GM18508 (cell line): Measurements from ENCODE around the gene ZNF609.

ENCODE experiments used
- ATAC-seq: cut with Tn5 transposase; IDR thresholded peaks from one replicate; pipeline ENCODE4 v1.9.1; 2021; ENCODE audit warnings: moderate number of reproducible peaks; ENCODE audit not compliant: insufficient read depth, unreplicated experiment

The ZNF609 gene

DNA sequence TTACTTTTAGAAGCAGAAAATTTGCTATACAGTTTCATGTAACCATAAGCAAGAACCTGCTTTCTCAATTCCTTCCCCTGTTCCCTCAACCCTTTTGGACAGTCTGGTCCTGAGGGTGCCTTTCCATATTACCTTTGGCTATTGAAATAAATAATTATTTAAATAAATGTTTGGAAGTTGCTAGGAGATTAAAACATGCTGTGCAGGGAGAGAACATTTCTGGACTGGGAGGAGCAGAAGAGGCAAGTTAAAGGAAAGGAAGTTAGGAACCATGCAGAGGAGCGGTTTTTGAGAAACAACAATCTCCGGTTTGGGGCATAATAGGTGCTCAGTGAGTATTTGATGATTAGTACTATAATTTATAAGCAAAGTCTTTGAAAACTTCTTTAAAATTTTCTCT, 41.8 kb downstream of the ZNF609 start:
- ATAC-seq, result no peak

DNA sequence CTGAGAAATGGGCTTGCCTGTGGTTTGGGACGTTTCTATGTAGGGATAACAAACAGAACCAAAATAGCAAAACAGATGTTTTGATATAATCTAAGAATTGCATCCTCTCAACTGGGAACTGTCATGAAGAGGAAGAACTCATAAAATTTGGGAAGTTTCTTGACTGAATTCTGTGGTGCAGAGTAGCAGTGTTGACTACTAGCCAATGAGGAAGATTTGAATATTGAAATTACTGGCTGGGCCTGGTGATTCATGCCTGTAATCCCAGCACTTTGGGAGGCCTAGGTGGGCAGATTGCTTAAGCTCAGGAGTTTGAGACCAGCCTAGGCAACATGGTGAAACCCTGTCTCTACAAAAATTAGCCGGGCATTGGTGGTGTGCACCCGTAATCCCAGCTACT, 42.2 kb downstream of the ZNF609 start:
- ATAC-seq, result no peak

DNA sequence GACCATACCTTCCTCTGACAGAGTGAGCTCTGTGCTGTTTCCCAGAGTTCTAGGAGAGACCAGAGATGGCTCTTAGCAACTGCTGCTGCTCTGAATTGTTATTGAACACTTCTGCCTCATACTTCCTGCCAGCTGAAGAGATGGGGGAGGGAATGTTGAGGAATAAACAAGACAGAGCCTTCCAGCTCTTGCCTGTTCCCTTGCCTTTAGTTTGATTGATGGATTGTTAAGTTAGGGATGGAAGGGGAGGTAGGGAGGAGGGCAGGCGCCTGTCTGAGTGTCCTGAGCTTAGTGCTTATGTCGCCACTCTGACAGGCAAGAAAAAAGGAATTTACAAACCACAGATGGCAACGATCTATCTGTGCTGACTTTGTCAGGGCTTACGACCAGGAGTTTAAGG, 42.8 kb downstream of the ZNF609 start:
- ATAC-seq, result no peak

DNA sequence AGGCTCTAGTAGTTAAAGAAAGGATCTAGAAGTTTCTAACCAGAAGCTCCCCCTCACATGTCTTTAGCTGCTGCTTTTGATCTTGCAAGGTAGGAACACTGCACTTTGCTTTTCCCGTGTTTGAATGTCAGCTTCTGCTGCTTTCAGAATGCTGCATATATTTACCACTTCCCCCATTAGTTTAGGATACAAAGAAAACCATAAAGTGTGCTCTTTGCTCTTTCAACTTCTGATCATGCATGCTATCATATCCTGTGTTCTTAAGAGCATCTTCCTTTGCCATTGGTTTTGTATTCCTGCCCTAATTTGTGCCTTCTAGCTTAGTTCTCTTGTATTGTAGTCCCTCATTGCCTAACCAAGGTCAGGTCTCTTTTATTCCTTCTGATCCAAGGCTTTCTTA, 43.3 kb downstream of the ZNF609 start:
- ATAC-seq, result no peak

DNA sequence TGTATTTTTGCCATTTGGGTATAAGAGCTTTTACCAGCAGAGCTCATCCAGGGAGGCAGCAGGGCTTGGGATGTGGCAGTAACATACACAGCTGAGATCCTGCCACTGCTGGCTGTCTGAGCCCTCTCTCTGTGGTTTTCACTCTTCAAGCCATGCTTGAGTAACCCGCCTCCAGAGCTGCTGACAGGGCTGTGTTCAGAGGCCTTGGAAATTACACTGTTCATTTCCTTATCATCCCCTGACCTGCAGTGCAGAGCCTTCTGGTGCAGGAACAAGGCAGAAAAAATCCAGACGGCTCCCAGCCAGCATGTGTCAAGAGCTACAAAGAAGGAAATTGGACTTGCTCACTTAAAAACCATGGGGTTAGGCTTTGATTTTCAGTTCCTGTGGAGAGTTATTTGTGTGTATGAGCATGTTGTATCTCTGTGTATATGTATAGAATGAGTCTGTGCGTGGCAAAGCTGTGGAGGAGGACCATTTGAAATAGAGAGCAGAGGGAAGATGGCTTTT, 47.0 kb downstream of the ZNF609 start:
- no peak for ATAC-seq

DNA sequence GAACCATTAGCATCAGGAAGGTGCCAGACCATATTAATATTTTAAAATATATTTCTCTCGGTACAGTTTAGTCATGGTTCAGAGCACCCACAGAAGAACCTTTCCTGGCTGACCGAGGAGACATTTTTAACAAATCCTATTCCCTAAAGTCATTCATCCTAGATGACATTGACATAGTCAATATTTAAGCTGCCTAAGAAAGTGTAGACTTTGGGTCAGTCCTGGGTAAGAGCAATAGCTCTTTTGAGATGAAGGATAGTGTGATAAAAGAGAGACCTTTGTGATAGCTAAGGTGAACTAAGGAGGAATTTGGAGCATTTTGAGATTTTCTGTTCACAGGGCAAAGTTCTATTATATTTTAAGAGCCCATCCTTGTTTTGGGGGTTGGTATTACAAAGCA, 47.5 kb downstream of the ZNF609 start:
- ATAC-seq, result no peak

DNA sequence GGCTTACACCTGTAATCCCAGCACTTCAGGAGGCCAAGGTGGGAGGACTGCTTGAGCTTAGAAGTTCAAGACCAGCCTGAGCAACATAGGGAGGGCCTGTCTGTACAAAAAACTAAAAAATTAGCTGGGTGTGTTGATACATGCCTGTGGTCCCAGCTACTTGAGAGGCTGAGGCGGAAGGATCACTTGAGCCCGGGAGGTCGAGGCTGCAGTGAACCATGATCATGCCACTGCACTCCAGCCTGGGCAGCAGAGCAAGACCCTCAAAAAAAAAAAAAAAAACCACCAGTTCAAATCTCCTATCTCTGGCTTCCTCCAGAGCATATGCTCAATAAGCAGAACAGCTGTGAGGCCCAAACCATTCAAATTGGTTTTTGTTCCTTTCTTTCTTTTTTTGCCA, 53.4 kb downstream of the ZNF609 start:
- ATAC-seq, result no peak

DNA sequence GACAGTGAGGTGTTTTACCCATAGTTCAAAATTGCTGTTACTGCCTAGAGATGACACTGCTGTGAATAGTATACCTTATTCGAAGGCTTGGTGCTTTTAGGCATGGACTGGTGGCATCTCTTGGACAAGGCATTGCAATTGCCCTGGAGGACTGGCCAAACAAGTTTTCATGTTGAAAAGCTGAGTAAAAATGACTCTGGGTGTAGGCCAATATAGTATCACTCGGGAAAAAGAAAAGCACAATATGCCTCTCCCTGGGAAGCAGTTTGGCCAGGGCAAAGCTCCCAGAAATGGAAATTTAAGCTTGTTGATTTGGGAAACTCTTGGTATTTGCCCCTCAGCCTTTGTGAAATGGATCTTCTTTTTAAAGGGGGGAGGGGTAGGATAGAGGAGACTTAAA, 54.8 kb downstream of the ZNF609 start:
- no peak for ATAC-seq

DNA sequence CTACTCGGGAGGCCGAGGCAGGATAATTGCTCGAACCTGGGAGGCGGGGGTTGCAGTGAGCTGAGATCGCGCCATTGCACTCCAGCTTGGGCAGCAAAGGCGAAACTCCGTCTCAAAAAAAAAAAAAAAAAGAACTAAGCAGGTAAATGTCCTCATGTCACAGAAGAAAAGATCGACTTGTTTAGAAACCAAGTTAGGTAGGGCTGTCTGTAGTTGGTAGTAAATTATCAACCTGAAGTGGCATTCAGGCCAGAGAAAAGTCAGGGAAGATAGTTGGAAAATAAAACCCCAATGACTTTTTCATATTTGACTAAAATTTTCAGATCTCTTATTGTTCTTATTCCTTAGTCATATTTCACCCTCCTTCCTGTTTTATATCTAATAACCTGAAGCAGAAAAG, 55.4 kb downstream of the ZNF609 start:
- ATAC-seq, result no peak

DNA sequence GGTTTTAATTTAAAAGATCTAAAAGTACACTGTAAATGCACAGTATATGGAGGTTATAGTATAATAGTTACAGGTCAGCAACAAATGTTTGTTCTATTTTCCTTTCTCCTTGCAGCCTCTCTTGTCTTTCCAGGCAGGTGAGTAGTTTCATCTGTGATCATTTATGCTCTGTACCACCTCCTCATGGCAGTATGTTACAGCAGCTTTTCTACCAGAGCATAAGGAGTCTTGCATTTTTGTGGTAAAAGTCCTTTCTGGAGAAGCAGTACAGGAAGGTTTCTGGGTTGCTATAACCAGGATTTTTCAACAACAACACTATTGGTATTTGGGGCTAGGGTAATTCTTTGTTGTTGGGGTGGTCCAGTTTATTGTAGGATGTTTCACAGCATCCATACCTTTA, 59.5 kb downstream of the ZNF609 start:
- no peak for ATAC-seq

DNA sequence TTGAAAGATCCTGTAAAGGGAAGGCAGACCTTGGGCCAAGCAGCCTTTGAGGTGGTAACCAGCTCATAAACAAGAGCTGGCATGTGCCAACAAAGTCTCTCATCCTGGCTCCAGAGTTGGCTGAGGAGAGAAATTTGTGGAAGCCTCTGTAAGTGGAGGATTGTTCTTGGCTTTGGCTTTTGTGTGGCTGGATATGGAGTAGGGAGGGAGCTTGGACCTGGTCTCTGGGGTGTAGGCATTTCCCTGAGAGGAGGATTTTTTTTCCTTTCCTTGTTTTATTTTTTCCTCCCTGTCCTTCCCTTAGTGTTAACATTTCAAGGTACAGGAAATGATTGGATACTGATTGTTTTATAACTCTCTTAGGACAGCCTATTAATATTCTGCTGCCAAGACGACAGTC, 60.8 kb downstream of the ZNF609 start:
- no peak for ATAC-seq

DNA sequence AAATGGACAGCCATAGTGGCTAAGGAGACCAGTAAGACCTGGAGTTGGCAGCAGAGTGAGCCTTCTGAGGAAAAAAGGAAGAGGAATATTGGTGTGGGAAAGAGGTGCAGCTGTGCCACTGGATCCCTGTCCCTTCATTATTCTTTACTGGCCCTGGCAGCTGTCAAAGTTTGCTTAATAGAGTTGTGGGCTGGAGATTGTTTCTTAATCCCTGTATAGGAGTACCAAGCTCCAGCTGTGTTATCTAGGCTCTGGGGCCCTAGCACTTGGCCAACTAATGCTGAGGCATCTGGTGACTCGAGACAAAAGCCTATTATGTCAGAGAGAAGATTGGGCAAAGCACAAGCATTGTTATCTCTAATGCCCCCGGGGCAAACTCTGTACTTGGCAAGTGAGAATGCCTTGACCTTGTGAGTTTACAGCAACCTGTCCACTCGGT, 61.4 kb downstream of the ZNF609 start:
- no peak for ATAC-seq

DNA sequence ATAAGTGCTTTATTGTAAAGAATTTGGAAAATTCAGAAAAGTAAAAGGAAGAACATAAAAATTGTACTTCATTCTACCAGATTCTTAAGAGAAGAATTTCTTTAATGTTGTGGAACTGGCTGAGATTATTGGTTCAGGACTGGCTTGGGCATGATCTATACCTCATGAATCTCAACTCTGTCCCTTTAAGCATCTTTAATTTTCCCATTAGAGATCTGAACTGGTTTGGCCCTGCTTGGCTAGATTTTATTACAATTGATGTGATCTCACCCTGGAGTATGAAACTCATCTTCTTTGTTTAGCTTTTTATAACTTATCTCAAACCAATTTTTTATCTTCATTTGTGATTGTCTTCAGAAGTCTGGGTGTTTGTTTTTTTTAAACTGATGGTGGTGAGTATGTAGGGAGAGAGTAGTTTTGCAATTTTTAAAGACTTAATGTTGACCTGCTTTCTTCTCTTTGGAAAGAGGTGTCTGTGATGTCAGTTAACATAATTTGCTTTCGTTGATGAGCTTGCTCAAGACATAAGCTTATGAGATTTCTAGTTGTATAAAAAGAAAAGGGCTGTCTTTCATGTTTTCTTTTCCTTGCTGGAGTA, 61.9 kb downstream of the ZNF609 start:
- ATAC-seq, result no peak

DNA sequence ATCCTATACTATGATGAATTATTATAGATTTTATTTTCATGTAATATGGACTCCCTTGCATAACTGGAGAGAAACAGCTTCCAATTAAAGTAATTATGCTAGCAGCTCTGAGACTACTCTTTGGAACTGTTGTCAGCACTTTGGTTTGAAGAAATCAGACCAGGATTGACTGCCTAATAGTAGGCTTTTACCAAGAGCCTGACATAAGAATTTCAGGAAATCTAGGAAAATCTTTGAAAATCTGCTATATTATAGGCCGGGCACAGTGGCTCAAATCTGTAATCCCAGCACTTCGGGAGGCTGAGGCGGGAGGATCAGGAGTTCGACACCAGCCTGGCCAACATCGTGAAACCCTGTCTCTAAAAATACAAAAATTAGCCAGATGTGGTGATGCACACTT, 62.9 kb downstream of the ZNF609 start:
- no peak for ATAC-seq

DNA sequence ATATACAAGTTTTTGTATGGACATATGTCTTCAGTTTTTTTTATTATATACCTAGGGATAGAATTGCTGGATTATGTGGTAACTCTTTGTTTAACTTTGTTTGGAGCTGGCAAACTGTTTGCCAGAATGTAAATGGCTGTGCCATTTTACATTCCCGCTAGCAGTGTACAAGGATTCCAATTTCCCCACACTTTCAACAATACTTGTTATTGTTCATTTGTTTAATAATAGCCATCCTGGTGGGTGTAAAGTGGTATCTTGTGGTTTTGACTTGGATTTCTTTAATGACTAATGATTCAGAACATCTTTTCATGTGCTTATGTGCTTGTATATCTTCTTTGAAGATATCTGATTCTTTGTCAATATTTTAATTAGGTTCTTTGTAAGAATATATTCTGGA, 64.4 kb downstream of the ZNF609 start:
- ATAC-seq, result no peak

DNA sequence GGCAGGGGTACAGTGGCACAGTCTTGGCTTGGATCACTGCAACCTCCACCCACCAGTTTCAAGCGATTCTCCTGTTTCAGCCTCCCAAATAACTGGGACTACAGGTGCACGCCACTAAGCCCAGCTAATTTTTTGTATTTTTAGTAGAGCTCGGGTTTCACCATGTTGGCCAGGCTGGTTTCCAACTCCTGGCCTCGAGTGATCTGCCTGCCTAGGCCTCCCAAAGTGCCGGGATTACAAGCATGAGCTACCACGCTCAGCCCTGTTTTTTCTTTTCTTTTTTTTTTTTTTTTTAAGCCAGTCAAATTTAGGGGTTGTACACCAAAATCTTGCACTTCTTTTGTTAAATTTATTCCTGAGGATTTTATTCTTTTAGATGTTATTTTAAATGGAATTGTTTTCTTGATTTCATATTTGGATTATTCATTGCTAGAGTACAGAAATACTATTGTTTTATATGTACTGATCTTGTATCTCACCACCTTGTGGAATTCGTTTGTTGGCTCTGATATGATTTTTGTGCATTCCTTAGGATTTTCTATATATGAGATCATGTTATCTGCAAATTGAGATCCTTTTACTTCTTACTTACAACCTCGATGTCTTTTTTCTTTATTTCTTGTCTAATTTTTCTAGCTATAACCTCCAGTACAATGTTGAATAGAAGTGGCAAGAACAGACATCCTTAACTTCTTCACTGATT, 65.6 kb downstream of the ZNF609 start:
- ATAC-seq, result no peak

DNA sequence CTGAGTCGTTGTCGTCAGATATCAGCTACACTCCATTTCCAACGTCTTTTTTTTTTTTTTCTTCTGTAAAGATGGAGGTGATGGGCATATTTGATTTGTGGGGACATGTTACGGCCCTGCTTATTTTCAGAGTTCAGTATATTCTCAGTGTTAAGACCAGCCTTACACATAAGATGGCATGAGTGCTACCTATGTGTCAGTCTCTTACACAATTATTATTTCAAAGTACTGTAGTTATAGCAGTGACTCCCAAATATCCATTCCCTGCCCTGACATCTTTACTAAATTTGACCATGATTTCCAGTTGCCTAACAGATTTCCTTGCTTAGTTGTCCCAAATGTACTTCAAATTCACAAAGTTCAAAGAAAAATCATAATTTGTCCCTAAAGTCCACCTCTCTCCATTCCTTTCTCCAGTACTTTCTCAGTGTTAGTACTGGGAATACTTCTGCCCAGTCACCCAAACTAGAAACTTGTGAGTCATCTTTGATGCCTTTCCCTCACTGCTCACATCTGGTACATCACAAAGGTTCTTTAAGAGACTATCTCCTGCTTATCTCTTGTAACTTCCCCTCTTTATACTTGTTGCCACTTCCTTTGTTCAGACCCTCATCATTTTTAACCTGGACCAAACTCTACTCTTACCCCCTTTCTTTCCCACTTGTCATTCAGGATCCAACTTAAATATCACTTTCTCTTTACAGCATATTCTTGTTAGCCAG, 67.0 kb downstream of the ZNF609 start:
- no peak for ATAC-seq

DNA sequence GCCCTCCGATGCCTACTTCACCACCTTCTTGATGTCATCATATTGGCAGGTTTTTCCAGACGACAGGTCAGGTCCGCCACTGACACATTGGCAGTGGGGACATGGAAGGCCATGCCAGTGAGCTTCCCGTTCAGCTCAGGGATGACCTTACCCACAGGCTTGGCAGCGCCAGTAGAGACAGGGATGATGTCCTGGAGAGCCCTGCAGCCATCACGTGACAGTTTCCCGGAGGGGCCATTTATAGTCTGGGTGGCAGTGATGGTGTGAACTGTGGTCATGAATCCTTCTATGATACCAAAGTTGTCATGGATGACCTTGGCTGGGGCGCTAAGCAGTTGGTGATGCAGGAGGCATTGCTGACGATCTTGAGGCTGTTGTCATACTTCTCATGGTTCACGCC, 68.5 kb downstream of the ZNF609 start:
- no peak for ATAC-seq

DNA sequence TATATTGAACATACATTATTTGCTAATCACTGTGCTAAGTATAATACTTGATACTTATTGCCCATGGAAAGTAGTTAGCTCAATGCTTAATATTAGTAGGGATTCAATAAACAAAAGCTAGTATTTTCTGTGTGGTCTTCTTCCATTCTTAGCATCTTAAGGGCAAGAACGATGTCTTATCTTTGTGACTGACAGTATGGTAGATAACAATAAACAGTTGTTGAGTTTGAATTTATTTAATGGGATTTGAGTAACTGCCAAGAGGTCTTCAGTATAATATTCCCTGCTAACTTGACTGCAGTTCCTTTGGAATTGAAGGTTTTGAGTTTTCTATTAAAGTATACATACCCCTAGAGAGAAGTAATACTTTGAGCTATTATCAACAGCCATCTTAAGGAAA, 70.1 kb downstream of the ZNF609 start:
- no peak for ATAC-seq

DNA sequence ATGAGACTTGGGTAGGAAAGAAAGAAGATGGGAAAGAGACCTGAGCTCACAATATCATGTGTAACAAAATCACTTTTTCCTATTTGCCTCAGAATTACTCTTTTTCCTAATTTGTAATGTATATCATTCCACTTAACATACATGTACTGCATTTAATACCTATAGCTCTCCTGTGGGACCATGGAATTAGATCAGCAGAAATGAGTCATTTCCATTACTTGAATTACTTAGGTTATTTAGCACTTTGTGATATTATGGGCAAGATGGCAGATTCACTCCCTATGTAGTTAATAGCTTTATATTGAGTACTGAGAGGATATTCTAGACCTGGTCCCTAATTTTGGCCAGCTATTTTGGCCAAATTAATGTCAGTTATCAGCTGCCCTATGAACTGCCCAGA, 70.5 kb downstream of the ZNF609 start:
- no peak for ATAC-seq

DNA sequence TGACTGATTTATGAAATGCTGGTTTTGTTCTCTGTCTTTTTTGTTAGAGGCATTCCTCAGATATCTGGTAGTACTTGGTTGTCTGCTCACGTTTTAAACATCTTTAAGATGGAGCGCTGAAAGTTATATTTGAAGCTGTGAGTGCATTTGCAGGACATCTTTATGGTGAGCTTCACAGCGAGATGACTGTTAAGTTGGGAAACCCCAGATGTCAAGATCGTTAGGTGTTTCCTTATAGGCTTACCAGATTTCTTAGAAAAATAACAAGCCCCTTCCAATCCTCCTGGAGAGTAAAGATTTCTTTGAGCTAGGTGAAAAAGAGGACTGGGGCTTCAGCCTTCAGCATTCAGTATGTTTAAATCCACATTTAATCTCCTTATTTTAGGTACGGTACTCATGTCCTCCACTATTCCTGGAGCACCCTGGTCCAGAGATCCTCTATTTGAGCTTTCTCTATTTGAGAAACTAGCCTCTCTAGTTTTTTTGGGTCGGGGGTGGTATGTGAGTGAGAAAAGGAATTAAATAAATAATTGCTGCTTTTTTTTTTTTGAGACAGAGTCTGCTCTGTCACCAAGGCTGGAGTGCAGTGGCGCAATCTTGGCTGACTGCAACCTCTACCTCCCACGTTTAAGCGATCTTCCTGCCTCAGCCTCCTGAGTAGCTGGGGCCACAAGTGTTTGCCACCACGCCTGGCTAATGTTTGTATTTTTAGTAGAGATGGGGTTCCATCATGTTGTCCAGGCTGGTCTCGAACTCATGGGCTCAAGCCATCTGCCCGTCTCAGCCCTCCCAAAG, 72.3 kb downstream of the ZNF609 start:
- ATAC-seq, result no peak
